Measurements from ENCODE around the gene ZNF575.
"Not testable (repeated sequence)": the region's sequence is repeated elsewhere in the genome, so short reads cannot be mapped to it uniquely, and the experiment has no call there.

Gene ZNF575

GRCh38 chr19:43507880-43508279 lies 25.1 kb upstream of the ZNF575 start:
- DNase-seq (ENCODE audit: low read depth in 2 of 2, low spot score in 1 of 2), result no peak

GRCh38 chr19:43510713-43511112 lies 22.3 kb upstream of the ZNF575 start:
- DNase-seq (ENCODE audit: low read depth in 2 of 2, low spot score in 1 of 2), result no peak

GRCh38 chr19:43511324-43511723 lies 21.7 kb upstream of the ZNF575 start:
- no peak for DNase-seq (ENCODE audit: low read depth in 2 of 2, low spot score in 1 of 2)

GRCh38 chr19:43512399-43512798 lies 20.6 kb upstream of the ZNF575 start:
- not testable (repeated sequence) for DNase-seq (ENCODE audit: low read depth in 2 of 2, low spot score in 1 of 2)

GRCh38 chr19:43518051-43518450 lies 14.9 kb upstream of the ZNF575 start:
- DNase-seq (ENCODE audit: low read depth in 2 of 2, low spot score in 1 of 2), result no peak

GRCh38 chr19:43519436-43520088 lies 13.4 kb upstream of the ZNF575 start:
- peak in 1 of 2 donors; percentile 72 for DNase-seq (ENCODE audit: low read depth in 2 of 2, low spot score in 1 of 2)

GRCh38 chr19:43522929-43523328 lies 10.1 kb upstream of the ZNF575 start:
- no peak for DNase-seq (ENCODE audit: low read depth in 2 of 2, low spot score in 1 of 2)

GRCh38 chr19:43523696-43524095 lies 9.3 kb upstream of the ZNF575 start:
- not testable (repeated sequence) for DNase-seq (ENCODE audit: low read depth in 2 of 2, low spot score in 1 of 2)

GRCh38 chr19:43524922-43525835 lies 7.8 kb upstream of the ZNF575 start:
- DNase-seq (ENCODE audit: low read depth in 2 of 2, low spot score in 1 of 2), result no peak

GRCh38 chr19:43525836-43526771 lies 6.9 kb upstream of the ZNF575 start:
- no peak for DNase-seq (ENCODE audit: low read depth in 2 of 2, low spot score in 1 of 2)

GRCh38 chr19:43526884-43527859 lies 5.8 kb upstream of the ZNF575 start, which contains the start of gene ETHE1:
ETHE1 (minus strand) TSS chr19:43527201; CDS start chr19:43527177, 24 bp downstream.
- peak in 1 of 2 donors; percentile 52 for DNase-seq (ENCODE audit: low read depth in 2 of 2, low spot score in 1 of 2)

- no peak for DNase-seq (ENCODE audit: low read depth in 2 of 2, low spot score in 1 of 2)
These were observed 4.9 kb upstream of the ZNF575 start for GRCh38 chr19:43527860-43528622.

GRCh38 chr19:43532571-43532961 lies 422 bp upstream of the ZNF575 start:
- no peak for DNase-seq (ENCODE audit: low read depth in 2 of 2, low spot score in 1 of 2)

- peak; percentile 76 to 86 for DNase-seq (ENCODE audit: low read depth in 2 of 2, low spot score in 1 of 2)
These were observed 737 bp downstream of the ZNF575 start for GRCh38 chr19:43533546-43534304.

- no peak for DNase-seq (ENCODE audit: low read depth in 2 of 2, low spot score in 1 of 2)
These were observed 1.4 kb downstream of the ZNF575 start for GRCh38 chr19:43534305-43534815.

GRCh38 chr19:43534816-43535761 lies 2.1 kb downstream of the ZNF575 start:
- DNase-seq (ENCODE audit: low read depth in 2 of 2, low spot score in 1 of 2), result no peak

- no peak for DNase-seq (ENCODE audit: low read depth in 2 of 2, low spot score in 1 of 2)
These were observed 5.9 kb downstream of the ZNF575 start for GRCh38 chr19:43538922-43539321.
